Lung (tissue), 12 donors: ENCODE results near the gene LRRC14B. TPM values are rescaled to one million over a fixed set of nuclear protein-coding genes. Genes with fewer than 3 reads are reported as not detected.

Experiments used
- ATAC-seq: fragments of 200-7000 bp; cut with Tn5 transposase; one replicate; pipeline ENCODE4 v1.9.1; 2020; ENCODE audit warnings: moderate number of reproducible peaks; ENCODE audit not compliant: insufficient read depth, low FRiP score
- DNase-seq, 3 donors: peaks; one replicate each; pipeline ENCODE4 v3.0.0-alpha.2; 2013 to 2017
- H3K27ac ChIP-seq, 2 donors: one replicate each; pipeline ENCODE4 v1.5.1; 2013; ENCODE audit warnings: mild to moderate bottlenecking in 2 of 2, moderate library complexity in 2 of 2, control low read depth in 1 of 2, inconsistent platforms in 1 of 2, low read depth in 1 of 2, low read length in 1 of 2
- H3K27me3 ChIP-seq, 3 donors: one replicate each; pipeline ENCODE4 v1.5.1; 2013; ENCODE audit warnings: low read length in 2 of 3; ENCODE audit not compliant: control insufficient read depth in 3 of 3, insufficient read depth in 3 of 3
- H3K36me3 ChIP-seq, 4 donors: one replicate each; pipeline ENCODE4 v1.5.1; 2013; ENCODE audit warnings: low read length in 4 of 4, mild to moderate bottlenecking in 1 of 4, moderate library complexity in 1 of 4; ENCODE audit not compliant: control insufficient read depth in 4 of 4, insufficient read depth in 4 of 4
- H3K4me1 ChIP-seq, 5 donors: one replicate each; pipeline ENCODE4 v1.5.1; 2013; ENCODE audit warnings: low read length in 5 of 5, mild to moderate bottlenecking in 2 of 5, moderate library complexity in 1 of 5; ENCODE audit not compliant: control insufficient read depth in 5 of 5, insufficient read depth in 5 of 5
- H3K4me3 ChIP-seq: one replicate; pipeline ENCODE4 v1.5.1; 2013; ENCODE audit warnings: mild to moderate bottlenecking, control low read depth, moderate library complexity
- H3K9ac ChIP-seq, 2 donors: one replicate each; pipeline ENCODE4 v1.5.1; 2013; ENCODE audit warnings: low read length in 2 of 2, control low read depth in 1 of 2; ENCODE audit not compliant: insufficient read depth in 1 of 2
- H3K9me3 ChIP-seq, 4 donors: one replicate each; pipeline ENCODE4 v1.5.1; 2013; ENCODE audit warnings: low read length in 3 of 4, mild to moderate bottlenecking in 1 of 4, moderate library complexity in 1 of 4; ENCODE audit not compliant: control insufficient read depth in 4 of 4, insufficient read depth in 3 of 4
- CTCF ChIP-seq: IDR thresholded peaks from 2 replicates; pipeline ENCODE4 v1.5.1; 2012; ENCODE audit warnings: mild to moderate bottlenecking; ENCODE audit errors: control extremely low read depth, extremely low read depth
- WGBS, 2 donors: extraction: QIAGEN DNeasy Blood & Tissue Kit; methylation state at CpG; one replicate each; pipeline ENCODE4 v1.1.7; 2013; 5-methylcytosine and 5-hydroxymethylcytosine counted together
- polyA plus RNA-seq, 2 donors: library from polyadenylated mRNA; stranded (reverse); fragments of 200-250 nt; gene quantifications; one replicate each; pipeline ENCODE4 v1.2.1, GENCODE V29; 2013
- total RNA-seq, 2 donors: library from RNA; depleted of rRNA in 1 of 2; stranded (reverse); fragments of >200 nt in 1 of 2; gene quantifications; one replicate each; pipeline ENCODE4 v1.2.1, GENCODE V29; 2014 to 2021
- donor health status: control.
- donor health status: control.
- donor health status: Bipolar disorder and iron deficiency.
- donor health status: healthy.
- donor health status: DM: yes; HTN: yes; CAD: no.

Gene LRRC14B
- total and polyA plus RNA-seq, 4 donors: 0.14 TPM; not detected in 3

GRCh38 chr5:157801-158200 lies 33.5 kb upstream of the LRRC14B start:
- WGBS, 2 donors: 91 to 92% methylated on average over 11 of the region's 11 CpGs
- H3K9me3 ChIP-seq: no peaks in the 10 kb centered on the region
- ATAC-seq (no peak), DNase-seq (no peak)
- H3K4me3 ChIP-seq: no peak overlapping the region
- TF ChIP-seq CTCF: no peak
- H3K27ac ChIP-seq: no peak overlapping the region
- no peaks in the 10 kb centered on the region for H3K27me3 ChIP-seq
- H3K4me1 ChIP-seq: no peaks in the 10 kb centered on the region
- no peaks in the 10 kb centered on the region for H3K36me3 ChIP-seq
- no peak overlapping the region for H3K9ac ChIP-seq

- Histone ChIP-seq H3K27ac (no peak overlapping the region), H3K9ac (no peak overlapping the region), H3K4me1 (no peaks in the 10 kb centered on the region), H3K27me3 (no peaks in the 10 kb centered on the region), H3K9me3 (no peaks in the 10 kb centered on the region), H3K4me3 (no peak overlapping the region), H3K36me3 (no peaks in the 10 kb centered on the region)
- ATAC-seq (no peak), DNase-seq (no peak)
- 69 to 79% methylated on average over 17 of the region's 17 CpGs for WGBS, 2 donors
- TF ChIP-seq CTCF: no peak
Measured at GRCh38 chr5:158807-159447, 32.4 kb upstream of the LRRC14B start.

GRCh38 chr5:159448-160172 lies 31.7 kb upstream of the LRRC14B start:
- no peak overlapping the region for H3K4me3 ChIP-seq
- 50 to 63% methylated on average over 19 of the region's 19 CpGs for WGBS, 2 donors
- peak in 1 of 3 donors; percentile 6 for DNase-seq

More at GRCh38 chr5:159448-160172, 31.7 kb upstream of the LRRC14B start:
- ATAC-seq: no peak
- no peak overlapping the region for H3K27ac ChIP-seq
- no peak overlapping the region for H3K9ac ChIP-seq
- no peaks in the 10 kb centered on the region for H3K27me3 ChIP-seq
- no peaks in the 10 kb centered on the region for H3K36me3 ChIP-seq
- H3K4me1 ChIP-seq: no peaks in the 10 kb centered on the region
- H3K9me3 ChIP-seq: no peaks in the 10 kb centered on the region
- TF ChIP-seq CTCF: no peak
